IMR-90 (cell line): ENCODE measurements around the gene NUB1. TPM values are rescaled to one million over a fixed set of nuclear protein-coding genes. Genes with fewer than 3 reads are reported as not detected.

ENCODE experiments used
- ATAC-seq: fragments of 200-7000 bp; cut with Tn5 transposase; 2 replicates; pipeline ENCODE4 v1.9.1; 2020; ENCODE audit warnings: low read depth, mild to moderate bottlenecking, moderate library complexity
- BruUV-seq: library from RNA; stranded (reverse); fragments of 400-500 nt; replicated peaks from 2 replicates; lab custom pipeline; 2021; lab: Mats Ljungman, UMichigan
- CTCF ChIA-PET: fragments of 300-600 bp; formaldehyde crosslinking; extraction: SDS; loops from one replicate; lab custom pipeline; 2021; ENCODE audit warnings: antibody characterized with exemption; lab: Yijun Ruan, JAX
- POLR2A ChIA-PET: fragments of 300-600 bp; sonication (Branson Sonifier 250); formaldehyde crosslinking; loops from one replicate; lab custom pipeline; 2022; ENCODE audit warnings: antibody characterized with exemption; ENCODE audit not compliant: unreplicated experiment; lab: Charles Lee
- DNase-seq: peaks from one replicate; pipeline ENCODE4 v3.0.0; 2013
- H2AFZ ChIP-seq: replicated peaks from 2 replicates; pipeline ENCODE3; 2013; ENCODE audit warnings: low read length, mild to moderate bottlenecking; ENCODE audit not compliant: poor library complexity
- H2AK5ac ChIP-seq: 2 replicates; pipeline ENCODE4 v1.6.1; 2013; ENCODE audit warnings: low read depth, low read length, inconsistent platforms
- H2AK9ac ChIP-seq: replicated peaks from 2 replicates; pipeline ENCODE3; 2013; ENCODE audit warnings: mild to moderate bottlenecking, low read depth, low read length, moderate library complexity; ENCODE audit not compliant: poor library complexity
- H2BK120ac ChIP-seq: 2 replicates; pipeline ENCODE4 v1.6.1; 2013; ENCODE audit warnings: low read depth, low read length, inconsistent platforms
- H2BK15ac ChIP-seq: 3 replicates; pipeline ENCODE4 v1.6.1; 2013; ENCODE audit warnings: low read depth, low read length, inconsistent platforms
- H2BK20ac ChIP-seq: 2 replicates; pipeline ENCODE4 v1.6.1; 2013; ENCODE audit warnings: low read depth, mild to moderate bottlenecking, inconsistent platforms, low read length, moderate library complexity
- H2BK5ac ChIP-seq: 2 replicates; pipeline ENCODE4 v1.6.1; 2013; ENCODE audit warnings: mild to moderate bottlenecking, low read depth, low read length, inconsistent platforms; ENCODE audit not compliant: poor library complexity, severe bottlenecking
- H3K14ac ChIP-seq: replicated peaks from 2 replicates; pipeline ENCODE4 v1.6.1; 2013; ENCODE audit warnings: low read depth, low read length, inconsistent platforms
- H3K18ac ChIP-seq: 2 replicates; pipeline ENCODE4 v1.6.1; 2013; ENCODE audit warnings: low read depth, low read length, control low read depth
- H3K23ac ChIP-seq: 2 replicates; pipeline ENCODE4 v1.6.1; 2013; ENCODE audit warnings: low read depth, low read length, inconsistent platforms
- H3K27ac ChIP-seq: 2 replicates; pipeline ENCODE4 v1.5.1; 2013; ENCODE audit warnings: mild to moderate bottlenecking, control low read depth, low read length; ENCODE audit not compliant: insufficient read depth
- H3K27me3 ChIP-seq: 2 replicates; pipeline ENCODE4 v1.6.1; 2013; ENCODE audit warnings: low read length; ENCODE audit not compliant: control insufficient read depth, insufficient read depth
- H3K36me3 ChIP-seq: 2 replicates; pipeline ENCODE4 v1.6.1; 2013; ENCODE audit warnings: low read length, mixed read lengths; ENCODE audit not compliant: control insufficient read depth, insufficient read depth
- H3K4ac ChIP-seq: 2 replicates; pipeline ENCODE4 v1.6.1; 2013; ENCODE audit warnings: low read depth, low read length, inconsistent platforms
- H3K4me1 ChIP-seq: 2 replicates; pipeline ENCODE4 v1.6.1; 2013; ENCODE audit warnings: low read length, mixed read lengths; ENCODE audit not compliant: control insufficient read depth, insufficient read depth
- H3K4me2 ChIP-seq: 2 replicates; pipeline ENCODE4 v1.6.1; 2013; ENCODE audit warnings: low read depth, mild to moderate bottlenecking, control low read depth, low read length, moderate library complexity
- H3K4me3 ChIP-seq: 2 replicates; pipeline ENCODE4 v1.5.1; 2013; ENCODE audit warnings: low read depth, mild to moderate bottlenecking, control low read depth, low read length, moderate library complexity; ENCODE audit not compliant: insufficient read depth
- H3K56ac ChIP-seq: 2 replicates; pipeline ENCODE4 v1.6.1; 2013; ENCODE audit warnings: low read length, inconsistent platforms; ENCODE audit not compliant: insufficient read depth; ENCODE audit errors: extremely low read depth
- H3K79me1 ChIP-seq, 2 experiments: 2 replicates each; pipeline ENCODE4 v1.6.1; 2013; ENCODE audit warnings: low read length in 2 of 2, inconsistent platforms in 1 of 2, low read depth in 1 of 2
- H3K9ac ChIP-seq: 2 replicates; pipeline ENCODE4 v1.6.1; 2013; ENCODE audit warnings: low read depth, low read length, control low read depth
- H3K9me1 ChIP-seq: 2 replicates; pipeline ENCODE4 v1.6.1; 2013; ENCODE audit warnings: low read length, inconsistent platforms; ENCODE audit not compliant: insufficient read depth
- H3K9me3 ChIP-seq: 2 replicates; pipeline ENCODE4 v1.6.1; 2013; ENCODE audit warnings: low read length; ENCODE audit not compliant: control insufficient read depth, insufficient read depth
- H4K20me1 ChIP-seq: 2 replicates; pipeline ENCODE4 v1.6.1; 2013; ENCODE audit warnings: low read length, inconsistent platforms; ENCODE audit not compliant: insufficient read depth
- H4K5ac ChIP-seq: 2 replicates; pipeline ENCODE4 v1.6.1; 2013; ENCODE audit warnings: mild to moderate bottlenecking, low read depth, low read length, control low read depth
- H4K8ac ChIP-seq, 2 experiments: 2 replicates each; pipeline ENCODE4 v1.6.1; 2013; ENCODE audit warnings: low read depth in 2 of 2, low read length in 2 of 2, control low read depth in 1 of 2, inconsistent platforms in 1 of 2
- H4K91ac ChIP-seq: 2 replicates; pipeline ENCODE4 v1.6.1; 2013; ENCODE audit warnings: low read depth, low read length, inconsistent platforms; ENCODE audit not compliant: insufficient read depth
- CEBPB ChIP-seq: IDR thresholded peaks from 2 replicates; pipeline ENCODE4 v1.6.1; 2012; ENCODE audit warnings: low read depth, low read length, improper control_type of control experiment
- CHD1 ChIP-seq: IDR thresholded peaks from 2 replicates; pipeline ENCODE4 v1.6.1; 2012; ENCODE audit warnings: low read depth, low read length, improper control_type of control experiment
- FOS ChIP-seq: fragments of 150-350 bp; IDR thresholded peaks from 2 replicates; pipeline ENCODE4 v1.6.1; 2016; ENCODE audit warnings: low read depth, low read length
- MAFK ChIP-seq: IDR thresholded peaks from 2 replicates; pipeline ENCODE4 v1.6.1; 2012; ENCODE audit warnings: low read depth, low read length, improper control_type of control experiment
- MAZ ChIP-seq: IDR thresholded peaks from 2 replicates; pipeline ENCODE4 v1.6.1; 2012; ENCODE audit warnings: low read depth, mild to moderate bottlenecking, low read length, improper control_type of control experiment, moderate library complexity, borderline replicate concordance
- MXI1 ChIP-seq: IDR thresholded peaks from 2 replicates; pipeline ENCODE4 v1.6.1; 2012; ENCODE audit warnings: low read depth, mild to moderate bottlenecking, low read length, moderate library complexity, borderline replicate concordance
- NFE2L2 ChIP-seq: fragments of 150-350 bp; IDR thresholded peaks from 2 replicates; pipeline ENCODE4 v1.6.1; 2016; ENCODE audit warnings: low read depth, mild to moderate bottlenecking, low read length
- POLR2A ChIP-seq: IDR thresholded peaks from 2 replicates; pipeline ENCODE4 v1.6.1; 2012; ENCODE audit warnings: mild to moderate bottlenecking, low read depth, low read length
- RAD21 ChIP-seq: IDR thresholded peaks from 2 replicates; pipeline ENCODE4 v1.6.1; 2012; ENCODE audit warnings: low read length, improper control_type of control experiment
- RCOR1 ChIP-seq: IDR thresholded peaks from 2 replicates; pipeline ENCODE4 v1.6.1; 2012; ENCODE audit warnings: mild to moderate bottlenecking, low read length, improper control_type of control experiment; ENCODE audit not compliant: insufficient replicate concordance
- RFX5 ChIP-seq: IDR thresholded peaks from 2 replicates; pipeline ENCODE4 v1.8.0; 2012; ENCODE audit warnings: low read depth, mild to moderate bottlenecking, low read length, moderate library complexity
- SMC3 ChIP-seq: fragments of 150-350 bp; IDR thresholded peaks from 2 replicates; pipeline ENCODE4 v1.6.1; 2016; ENCODE audit warnings: low read depth, mild to moderate bottlenecking, antibody characterized with exemption, low read length, moderate library complexity
- WGBS, 2 experiments: methylation state at CpG; one replicate each; pipeline versions ENCODE4 v1.1.5 to v1.1.7; 2013; ENCODE audit warnings: missing lambda C conversion rate in 2 of 2; ENCODE audit not compliant: insufficient read length in 1 of 2; ENCODE audit errors: extremely low coverage in 2 of 2; 5-methylcytosine and 5-hydroxymethylcytosine counted together
- dilution Hi-C: fragments of 300-500 bp; cut with HindIII; formaldehyde crosslinking; loops from one replicate; pipeline ENCODE4 v1.14.3; 2018; ENCODE audit warnings: low sequenced_read_pairs; ENCODE audit not compliant: unreplicated experiment
- in situ Hi-C: fragments of 300-500 bp; cut with MboI; formaldehyde crosslinking; loops from 3 replicates; pipeline ENCODE4 v1.14.3; 2019; ENCODE audit warnings: low sequenced_read_pairs, inconsistent platforms, mixed read lengths
- intact Hi-C: fragments of 100-400 bp; cut with micrococcal nuclease; formaldehyde crosslinking; loops from 2 replicates; pipeline ENCODE4 v1.10.0; 2022
- polyA plus RNA-seq, 3 experiments: library from polyadenylated mRNA; depleted of rRNA; stranded (reverse); fragments of >200 nt; gene quantifications; 2 replicates each; pipeline ENCODE4 v1.2.3, GENCODE V29; 2012; ENCODE audit warnings: low replicate concordance in 1 of 3
- total RNA-seq: library from RNA; depleted of rRNA; stranded (reverse); fragments of >200 nt; gene quantifications from 2 replicates; pipeline ENCODE4 v1.2.3, GENCODE V29; 2012
- TF ChIP-seq, protein P1 (sequence below): fragments of 150-350 bp; IDR thresholded peaks from 2 replicates; pipeline ENCODE4 v1.6.1; 2016; ENCODE audit warnings: low read depth, mild to moderate bottlenecking, low read length, moderate library complexity, borderline replicate concordance
- TF ChIP-seq, protein P2 (sequence below): fragments of 150-350 bp; IDR thresholded peaks from 2 replicates; pipeline ENCODE4 v1.6.1; 2017; ENCODE audit warnings: mild to moderate bottlenecking, antibody characterized with exemption, low read length, low read depth
- TF ChIP-seq, protein P3 (sequence below): conservative IDR thresholded peaks from 2 replicates; pipeline ENCODE4 v1.5.1; 2012; ENCODE audit warnings: mild to moderate bottlenecking, low read depth, low read length, improper control_type of control experiment

The NUB1 gene
- total and polyA plus RNA-seq, 2 of the 4 experiments (the other 2 are of a cell fraction), result 20.1 to 29.7 TPM

DNA sequence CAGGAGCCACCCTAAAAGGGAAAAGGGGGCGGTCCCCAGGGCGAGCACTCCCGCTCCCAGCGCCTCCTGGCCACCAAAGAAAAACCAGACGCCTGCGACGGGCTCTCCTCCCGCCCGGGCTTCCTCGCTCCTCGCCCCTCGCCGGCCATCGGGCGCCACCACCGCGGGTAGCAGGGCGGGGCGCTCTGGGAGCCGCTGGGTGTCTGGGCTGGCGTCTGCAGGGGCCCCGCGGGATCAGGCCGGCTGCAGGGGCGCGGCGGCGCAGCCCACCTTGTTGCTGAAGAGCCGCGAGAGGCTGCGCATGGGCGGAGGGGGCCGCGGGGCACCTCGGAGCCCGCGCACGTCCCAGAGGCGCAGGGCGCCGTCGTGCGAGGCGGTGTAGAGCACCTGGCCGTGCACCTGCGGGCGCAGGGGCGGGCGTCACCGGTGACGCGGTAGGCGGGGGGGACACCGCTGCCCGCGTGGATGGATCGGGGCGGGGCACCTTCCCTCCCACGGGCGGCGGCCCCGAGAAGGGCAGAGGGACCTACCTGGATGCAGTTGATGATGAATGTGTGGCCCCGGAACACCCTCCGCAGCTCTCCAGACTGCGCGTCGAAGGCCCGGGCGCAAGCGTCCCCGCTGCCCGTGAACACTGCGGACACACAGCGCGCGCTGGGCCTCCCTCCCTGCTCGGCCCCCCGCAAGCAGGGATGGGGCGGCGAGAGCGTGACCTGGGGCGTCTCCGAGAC, 39.9 kb downstream of the NUB1 start:
- Histone ChIP-seq H2AK9ac (no peak overlapping the region), H4K91ac (no peak overlapping the region), H3K4ac (no peak overlapping the region), H3K79me1 (no peaks in the 10 kb centered on the region), H4K5ac (no peak overlapping the region), H3K4me2 (no peak overlapping the region), H3K18ac (no peak overlapping the region), H3K27me3 (peaks cover 40% of the 10 kb centered on the region), H3K56ac (no peak overlapping the region), H2BK120ac (no peak overlapping the region), H3K36me3 (peaks cover 16% of the 10 kb centered on the region), H2AFZ (peak overlapping the region; percentile 67), H3K27ac (no peak overlapping the region), H2BK15ac (no peak overlapping the region), H3K4me3 (no peak overlapping the region), H4K20me1 (no peaks in the 10 kb centered on the region), H3K23ac (no peak overlapping the region), H3K9me1 (no peaks in the 10 kb centered on the region), H3K9me3 (peaks cover 6% of the 10 kb centered on the region), H2BK20ac (no peak overlapping the region), H3K9ac (no peak overlapping the region), H2BK5ac (no peak overlapping the region), H3K14ac (no peak overlapping the region), H3K4me1 (no peaks in the 10 kb centered on the region), H2AK5ac (no peak overlapping the region), H4K8ac (no peak overlapping the region)
- ChIA-PET POLR2A (interaction anchor here (0.5 kb wide), 1 partner anchor 30 kb away, joined by 5 read pairs; no protein-coding TSS in a partner anchor), CTCF (interaction anchor here (0.7 kb wide), 1 partner anchor 7 kb away, joined by 4 read pairs; no protein-coding TSS in a partner anchor)
- WGBS, 2 experiments, result 18% methylated on average over 39 of the region's 83 CpGs; no CpG with 5 or more reads in 1 of the 2 experiments
- ATAC-seq (no peak), DNase-seq (no peak)
- BruUV-seq, result no TSS peak
- in situ Hi-C loops (no loop called here), dilution Hi-C loops (no loop called here), intact Hi-C loops (no loop called here)
- TF ChIP-seq MAZ, result no peak
- no peak for TF ChIP-seq CEBPB
- TF ChIP-seq POLR2A, result no peak
- TF ChIP-seq, protein P1, sequence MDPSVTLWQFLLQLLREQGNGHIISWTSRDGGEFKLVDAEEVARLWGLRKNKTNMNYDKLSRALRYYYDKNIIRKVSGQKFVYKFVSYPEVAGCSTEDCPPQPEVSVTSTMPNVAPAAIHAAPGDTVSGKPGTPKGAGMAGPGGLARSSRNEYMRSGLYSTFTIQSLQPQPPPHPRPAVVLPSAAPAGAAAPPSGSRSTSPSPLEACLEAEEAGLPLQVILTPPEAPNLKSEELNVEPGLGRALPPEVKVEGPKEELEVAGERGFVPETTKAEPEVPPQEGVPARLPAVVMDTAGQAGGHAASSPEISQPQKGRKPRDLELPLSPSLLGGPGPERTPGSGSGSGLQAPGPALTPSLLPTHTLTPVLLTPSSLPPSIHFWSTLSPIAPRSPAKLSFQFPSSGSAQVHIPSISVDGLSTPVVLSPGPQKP, result no peak
- no peak for TF ChIP-seq RCOR1
- no peak for TF ChIP-seq CHD1
- no peak for TF ChIP-seq MAFK
- TF ChIP-seq, protein P2, sequence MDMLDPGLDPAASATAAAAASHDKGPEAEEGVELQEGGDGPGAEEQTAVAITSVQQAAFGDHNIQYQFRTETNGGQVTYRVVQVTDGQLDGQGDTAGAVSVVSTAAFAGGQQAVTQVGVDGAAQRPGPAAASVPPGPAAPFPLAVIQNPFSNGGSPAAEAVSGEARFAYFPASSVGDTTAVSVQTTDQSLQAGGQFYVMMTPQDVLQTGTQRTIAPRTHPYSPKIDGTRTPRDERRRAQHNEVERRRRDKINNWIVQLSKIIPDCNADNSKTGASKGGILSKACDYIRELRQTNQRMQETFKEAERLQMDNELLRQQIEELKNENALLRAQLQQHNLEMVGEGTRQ, result no peak
- TF ChIP-seq MXI1, result no peak
- TF ChIP-seq, protein P3, sequence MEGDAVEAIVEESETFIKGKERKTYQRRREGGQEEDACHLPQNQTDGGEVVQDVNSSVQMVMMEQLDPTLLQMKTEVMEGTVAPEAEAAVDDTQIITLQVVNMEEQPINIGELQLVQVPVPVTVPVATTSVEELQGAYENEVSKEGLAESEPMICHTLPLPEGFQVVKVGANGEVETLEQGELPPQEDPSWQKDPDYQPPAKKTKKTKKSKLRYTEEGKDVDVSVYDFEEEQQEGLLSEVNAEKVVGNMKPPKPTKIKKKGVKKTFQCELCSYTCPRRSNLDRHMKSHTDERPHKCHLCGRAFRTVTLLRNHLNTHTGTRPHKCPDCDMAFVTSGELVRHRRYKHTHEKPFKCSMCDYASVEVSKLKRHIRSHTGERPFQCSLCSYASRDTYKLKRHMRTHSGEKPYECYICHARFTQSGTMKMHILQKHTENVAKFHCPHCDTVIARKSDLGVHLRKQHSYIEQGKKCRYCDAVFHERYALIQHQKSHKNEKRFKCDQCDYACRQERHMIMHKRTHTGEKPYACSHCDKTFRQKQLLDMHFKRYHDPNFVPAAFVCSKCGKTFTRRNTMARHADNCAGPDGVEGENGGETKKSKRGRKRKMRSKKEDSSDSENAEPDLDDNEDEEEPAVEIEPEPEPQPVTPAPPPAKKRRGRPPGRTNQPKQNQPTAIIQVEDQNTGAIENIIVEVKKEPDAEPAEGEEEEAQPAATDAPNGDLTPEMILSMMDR, result no peak
- no peak for TF ChIP-seq RFX5
- no peak for TF ChIP-seq NFE2L2
- TF ChIP-seq SMC3, result no peak
- no peak for TF ChIP-seq FOS
- no peak for TF ChIP-seq RAD21
